RKO (cell line): Measurements from ENCODE around the gene S100A6.
"Not testable (repeated sequence)": the region's sequence is repeated elsewhere in the genome, so short reads cannot be mapped to it uniquely, and the experiment has no call there.

Source experiments
- DNase-seq: peaks from one replicate; pipeline ENCODE4 v3.0.0-alpha.2; 2016; ENCODE audit warnings: low spot score

Gene S100A6

GRCh38 chr1:153531638-153532037 is 4.2 kb downstream of the S100A6 start:
- DNase-seq: no peak

- DNase-seq: no peak
These were observed 8.1 kb downstream of the S100A6 start for GRCh38 chr1:153527683-153528040.

- peak; percentile 34 for DNase-seq
These were observed 8.6 kb downstream of the S100A6 start for GRCh38 chr1:153527023-153527682.

- DNase-seq: no peak
These were observed 9.7 kb downstream of the S100A6 start for GRCh38 chr1:153526132-153526543.

GRCh38 chr1:153525088-153525728 is 10.6 kb downstream of the S100A6 start:
- no peak for DNase-seq

- DNase-seq: not testable (repeated sequence)
These were observed 13.3 kb downstream of the S100A6 start for GRCh38 chr1:153522353-153523048.

GRCh38 chr1:153521808-153522207 is 14.0 kb downstream of the S100A6 start:
- not testable (repeated sequence) for DNase-seq

GRCh38 chr1:153520818-153521476 is 14.8 kb downstream of the S100A6 start:
- no peak for DNase-seq

GRCh38 chr1:153520137-153520691 is 15.6 kb downstream of the S100A6 start:
- DNase-seq: not testable (repeated sequence)

- no peak for DNase-seq
These were observed 16.5 kb downstream of the S100A6 start for GRCh38 chr1:153519242-153519641.

GRCh38 chr1:153515504-153516394 is 20.0 kb downstream of the S100A6 start:
- DNase-seq: no peak

- no peak for DNase-seq
These were observed 22.1 kb downstream of the S100A6 start for GRCh38 chr1:153513666-153514065.

- DNase-seq: peak; percentile 32
These were observed 22.8 kb downstream of the S100A6 start for GRCh38 chr1:153513023-153513422.

- DNase-seq: peak; percentile 90
These were observed 24.8 kb downstream of the S100A6 start for GRCh38 chr1:153510984-153511410.

GRCh38 chr1:153509729-153510354 is 25.9 kb downstream of the S100A6 start:
- DNase-seq: peak; percentile 35

GRCh38 chr1:153509036-153509435 is 26.8 kb downstream of the S100A6 start:
- no peak for DNase-seq

- DNase-seq: no peak
These were observed 27.7 kb downstream of the S100A6 start for GRCh38 chr1:153507926-153508583.

GRCh38 chr1:153506831-153507413 is 28.9 kb downstream of the S100A6 start:
- peak; percentile 21 for DNase-seq

GRCh38 chr1:153506386-153506785 is 29.4 kb downstream of the S100A6 start:
- DNase-seq: no peak

GRCh38 chr1:153505576-153505975 is 30.2 kb downstream of the S100A6 start:
- DNase-seq: no peak
